Measurements from ENCODE around the gene PKM. TPM values are rescaled to one million over a fixed set of nuclear protein-coding genes. Genes with fewer than 3 reads are reported as not detected.
"Not testable (repeated sequence)": the region's sequence is repeated elsewhere in the genome, so short reads cannot be mapped to it uniquely, and the experiment has no call there.

PKM gene
- total RNA-seq (1,894 and 2,333 TPM in 2 replicates), polyA plus RNA-seq (2,112 and 2,578 TPM in 2 replicates)

GRCh38 chr15:72231066-72231832, at the start of gene PKM:
Gene PKM (minus strand): TSS chr15:72231190. CDS start chr15:72219097, 12,093 bp downstream.
- peak; percentile 98 to 99 for DNase-seq (ENCODE audit: low read depth in 1 of 2, low spot score in 1 of 2)
- peak within 1 kb of the TSS; percentile 70 for H3K27ac ChIP-seq
- H3K36me3 ChIP-seq = no peaks in the 10 kb centered on the region
- H3K9me3 ChIP-seq (ENCODE audit: low read depth) = no peaks in the 10 kb centered on the region
- peaks cover 39% of the 10 kb centered on the region for H3K4me1 ChIP-seq (ENCODE audit: low read depth)
- no peak for TF ChIP-seq CTCF (IDR thresholded peaks at IDR 0.05; ENCODE audit: low read depth, low read length)
- no peaks in the 10 kb centered on the region for H3K27me3 ChIP-seq
- peak within 1 kb of the TSS; percentile 76 for H3K4me3 ChIP-seq

GRCh38 chr15:72280751-72281150, 49.8 kb upstream of the PKM start:
- no peak overlapping the region for H3K27ac ChIP-seq
- H3K27me3 ChIP-seq = peaks cover 3% of the 10 kb centered on the region
- no peaks in the 10 kb centered on the region for H3K36me3 ChIP-seq
- H3K4me3 ChIP-seq = no peak overlapping the region
- no peak for TF ChIP-seq CTCF (IDR thresholded peaks at IDR 0.05; ENCODE audit: low read depth, low read length)
- no peak for DNase-seq (ENCODE audit: low read depth in 1 of 2, low spot score in 1 of 2)
- no peaks in the 10 kb centered on the region for H3K9me3 ChIP-seq (ENCODE audit: low read depth)
- H3K4me1 ChIP-seq (ENCODE audit: low read depth) = no peaks in the 10 kb centered on the region

- Histone ChIP-seq H3K27ac (no peak overlapping the region), H3K4me3 (no peak overlapping the region), H3K9me3 (ENCODE audit: low read depth) (no peaks in the 10 kb centered on the region), H3K27me3 (peaks cover 3% of the 10 kb centered on the region), H3K4me1 (ENCODE audit: low read depth) (no peaks in the 10 kb centered on the region), H3K36me3 (no peaks in the 10 kb centered on the region)
- no peak for TF ChIP-seq CTCF (IDR thresholded peaks at IDR 0.05; ENCODE audit: low read depth, low read length)
- no peak for DNase-seq (ENCODE audit: low read depth in 1 of 2, low spot score in 1 of 2)
Measured at GRCh38 chr15:72278737-72279136, 47.7 kb upstream of the PKM start.

GRCh38 chr15:72276326-72276700, 45.3 kb upstream of the PKM start:
- H3K27me3 ChIP-seq = peaks cover 3% of the 10 kb centered on the region
- peaks cover 9% of the 10 kb centered on the region for H3K4me1 ChIP-seq (ENCODE audit: low read depth)
- H3K4me3 ChIP-seq = no peak overlapping the region
- no peaks in the 10 kb centered on the region for H3K36me3 ChIP-seq
- no peak overlapping the region for H3K27ac ChIP-seq
- H3K9me3 ChIP-seq (ENCODE audit: low read depth) = no peaks in the 10 kb centered on the region
- no peak for DNase-seq (ENCODE audit: low read depth in 1 of 2, low spot score in 1 of 2)
- TF ChIP-seq CTCF (IDR thresholded peaks at IDR 0.05; ENCODE audit: low read depth, low read length) = no peak

GRCh38 chr15:72275635-72276325, 44.8 kb upstream of the PKM start:
- not testable (repeated sequence) for H3K36me3 ChIP-seq; H3K27ac ChIP-seq; H3K9me3 ChIP-seq (ENCODE audit: low read depth); DNase-seq (ENCODE audit: low read depth in 1 of 2, low spot score in 1 of 2); H3K27me3 ChIP-seq; H3K4me3 ChIP-seq
- H3K4me1 ChIP-seq (ENCODE audit: low read depth) = peaks cover 14% of the 10 kb centered on the region

GRCh38 chr15:72272997-72273352, 42.0 kb upstream of the PKM start:
- Histone ChIP-seq H3K27me3 (peaks cover under 1% of the 10 kb centered on the region), H3K27ac (peak overlapping the region; percentile 41), H3K9me3 (ENCODE audit: low read depth) (no peaks in the 10 kb centered on the region), H3K4me3 (peak overlapping the region; percentile 28), H3K36me3 (peaks cover 10% of the 10 kb centered on the region), H3K4me1 (ENCODE audit: low read depth) (peaks cover 18% of the 10 kb centered on the region)
- TF ChIP-seq CTCF (IDR thresholded peaks at IDR 0.05; ENCODE audit: low read depth, low read length) = no peak
- no peak for DNase-seq (ENCODE audit: low read depth in 1 of 2, low spot score in 1 of 2)
